CD4-positive, alpha-beta T cell treated with Interleukin-4 for 4 hours (primary cell): ENCODE data around the gene FAM153A.
"Not testable (repeated sequence)": the region's sequence is repeated elsewhere in the genome, so short reads cannot be mapped to it uniquely, and the experiment has no call there.

Experiments
- DNase-seq: peaks from one replicate; pipeline ENCODE4 v3.0.0-alpha.2; 2020

FAM153A gene

GRCh38 chr5:177782792-177783633 is at the start of gene FAM153A:
Gene FAM153A (minus strand): TSS chr5:177782899.
- DNase-seq: peak; percentile 3

- not testable (repeated sequence) for DNase-seq
Measured at GRCh38 chr5:177832287-177832686, 49.6 kb upstream of the FAM153A start.

GRCh38 chr5:177826073-177826472 is 43.4 kb upstream of the FAM153A start:
- peak; percentile 82 for DNase-seq

- DNase-seq: not testable (repeated sequence)
Measured at GRCh38 chr5:177824776-177825175, 42.1 kb upstream of the FAM153A start.

GRCh38 chr5:177822489-177822888 is 39.8 kb upstream of the FAM153A start:
- DNase-seq: not testable (repeated sequence)

- not testable (repeated sequence) for DNase-seq
Measured at GRCh38 chr5:177819664-177820063, 37.0 kb upstream of the FAM153A start.

GRCh38 chr5:177812814-177813425 is 30.2 kb upstream of the FAM153A start:
- DNase-seq: peak; percentile 22

GRCh38 chr5:177812160-177812743 is 29.6 kb upstream of the FAM153A start:
- peak; percentile 74 for DNase-seq

- peak; percentile 39 for DNase-seq
Measured at GRCh38 chr5:177809209-177809913, 26.7 kb upstream of the FAM153A start.

GRCh38 chr5:177808420-177808819 is 25.7 kb upstream of the FAM153A start:
- not testable (repeated sequence) for DNase-seq

- not testable (repeated sequence) for DNase-seq
Measured at GRCh38 chr5:177807265-177807664, 24.6 kb upstream of the FAM153A start.

GRCh38 chr5:177801427-177801826 is 18.7 kb upstream of the FAM153A start:
- DNase-seq: peak; percentile 11

GRCh38 chr5:177798237-177798840 is 15.6 kb upstream of the FAM153A start:
- DNase-seq: peak; percentile 20

GRCh38 chr5:177793272-177793671 is 10.6 kb upstream of the FAM153A start:
- not testable (repeated sequence) for DNase-seq

GRCh38 chr5:177791649-177792048 is 8.9 kb upstream of the FAM153A start:
- not testable (repeated sequence) for DNase-seq

- not testable (repeated sequence) for DNase-seq
Measured at GRCh38 chr5:177782169-177782568, 530 bp downstream of the FAM153A start.

GRCh38 chr5:177771206-177771605 is 11.5 kb downstream of the FAM153A start:
- not testable (repeated sequence) for DNase-seq

- not testable (repeated sequence) for DNase-seq
Measured at GRCh38 chr5:177770646-177771045, 12.1 kb downstream of the FAM153A start.

GRCh38 chr5:177763737-177764508 is 18.8 kb downstream of the FAM153A start:
- not testable (repeated sequence) for DNase-seq

- DNase-seq: not testable (repeated sequence)
Measured at GRCh38 chr5:177760954-177761353, 21.7 kb downstream of the FAM153A start.

GRCh38 chr5:177747354-177747753 is 35.3 kb downstream of the FAM153A start:
- DNase-seq: not testable (repeated sequence)

- not testable (repeated sequence) for DNase-seq
Measured at GRCh38 chr5:177724858-177725257, 57.8 kb downstream of the FAM153A start.
